Osteoblast (primary cell): ENCODE data around the gene PRR15. TPM values are rescaled to one million over a fixed set of nuclear protein-coding genes. Genes with fewer than 3 reads are reported as not detected.

Experiments
- DNase-seq: peaks from one replicate; pipeline ENCODE4 v3.0.0; 2011; ENCODE audit warnings: low spot score, mixed read lengths; ENCODE audit not compliant: insufficient read length; ENCODE audit errors: missing footprints
- H2AFZ ChIP-seq: 2 replicates; pipeline ENCODE4 v1.6.0; 2011; ENCODE audit warnings: mild to moderate bottlenecking, low read length
- H3K27ac ChIP-seq: 2 replicates; pipeline ENCODE4 v1.5.1; 2011; ENCODE audit warnings: mild to moderate bottlenecking, low read depth, low read length, moderate library complexity
- H3K27me3 ChIP-seq: 2 replicates; pipeline ENCODE4 v1.6.0; 2012; ENCODE audit warnings: mild to moderate bottlenecking, control low read depth, inconsistent platforms, low read length, moderate library complexity; ENCODE audit not compliant: insufficient read depth
- H3K36me3 ChIP-seq: 2 replicates; pipeline ENCODE4 v1.5.1; 2011; ENCODE audit warnings: mild to moderate bottlenecking, low read length, control low read depth, moderate library complexity; ENCODE audit not compliant: insufficient read depth
- H3K4me1 ChIP-seq: 2 replicates; pipeline ENCODE4 v1.5.1; 2011; ENCODE audit warnings: mild to moderate bottlenecking, low read length, control low read depth, moderate library complexity; ENCODE audit not compliant: insufficient read depth
- H3K4me2 ChIP-seq: 2 replicates; pipeline ENCODE4 v1.6.0; 2011; ENCODE audit warnings: mild to moderate bottlenecking, low read length; ENCODE audit not compliant: insufficient read depth
- H3K4me3 ChIP-seq: fragments of 200-600 bp; sonication (generic); 3 replicates; pipeline ENCODE4 v1.5.1; 2012; ENCODE audit warnings: mild to moderate bottlenecking, low read length, inconsistent platforms; ENCODE audit not compliant: insufficient read depth
- H3K79me2 ChIP-seq: 2 replicates; pipeline ENCODE4 v1.6.0; 2012; ENCODE audit warnings: mild to moderate bottlenecking, low read length, control low read depth, inconsistent platforms; ENCODE audit not compliant: insufficient read depth
- H3K9me3 ChIP-seq: 2 replicates; pipeline ENCODE4 v1.5.1; 2011; ENCODE audit warnings: low read depth, low read length, control low read depth
- H4K20me1 ChIP-seq: 2 replicates; pipeline ENCODE4 v1.6.0; 2012; ENCODE audit warnings: mild to moderate bottlenecking, low read length, control low read depth; ENCODE audit not compliant: insufficient read depth
- CTCF ChIP-seq: IDR thresholded peaks from 2 replicates; pipeline ENCODE4 v1.5.1; 2011; ENCODE audit warnings: mild to moderate bottlenecking, low read depth, low read length, moderate library complexity; ENCODE audit errors: extremely low read depth
- total RNA-seq: library from RNA; depleted of rRNA; stranded (reverse); fragments of >200 nt; gene quantifications from 2 replicates; pipeline ENCODE4 v1.2.3, GENCODE V29; 2012

The PRR15 gene
- total RNA-seq = 1.1 and 1.2 TPM in 2 replicates

GRCh38 chr7:29563590-29564495, at the start of gene PRR15:
Gene PRR15 (plus strand): TSS chr7:29563835. CDS start chr7:29566330, 2,495 bp downstream.
- Histone ChIP-seq H3K4me3 (peak within 1 kb of the TSS; percentile 78), H3K9me3 (no peaks in the 10 kb centered on the region), H2AFZ (peak within 1 kb of the TSS; percentile 94), H3K79me2 (no peaks in the 10 kb centered on the region), H3K27ac (peak within 1 kb of the TSS; percentile 12), H3K4me2 (peak within 1 kb of the TSS; percentile 99), H3K27me3 (peaks cover 40% of the 10 kb centered on the region), H3K4me1 (peaks cover 20% of the 10 kb centered on the region), H3K36me3 (no peaks in the 10 kb centered on the region), H4K20me1 (no peaks in the 10 kb centered on the region)
- no peak for TF ChIP-seq CTCF
- peak; percentile 76 for DNase-seq

GRCh38 chr7:29516491-29516890, 47.1 kb upstream of the PRR15 start:
- Histone ChIP-seq H3K4me1 (no peaks in the 10 kb centered on the region), H4K20me1 (no peaks in the 10 kb centered on the region), H3K4me3 (no peak overlapping the region), H3K27me3 (no peaks in the 10 kb centered on the region), H3K79me2 (no peaks in the 10 kb centered on the region), H3K9me3 (no peaks in the 10 kb centered on the region), H3K27ac (no peak overlapping the region), H3K4me2 (no peak overlapping the region), H3K36me3 (no peaks in the 10 kb centered on the region), H2AFZ (no peak overlapping the region)
- DNase-seq = no peak
- TF ChIP-seq CTCF = no peak

- DNase-seq = no peak
- TF ChIP-seq CTCF = no peak
- Histone ChIP-seq H3K79me2 (no peaks in the 10 kb centered on the region), H3K36me3 (no peaks in the 10 kb centered on the region), H3K27me3 (no peaks in the 10 kb centered on the region), H3K4me1 (no peaks in the 10 kb centered on the region), H3K27ac (no peak overlapping the region), H3K4me2 (no peak overlapping the region), H2AFZ (no peak overlapping the region), H4K20me1 (no peaks in the 10 kb centered on the region), H3K9me3 (no peaks in the 10 kb centered on the region), H3K4me3 (no peak overlapping the region)
Observed at GRCh38 chr7:29518616-29519015, 45.0 kb upstream of the PRR15 start.

GRCh38 chr7:29523728-29524127, 39.9 kb upstream of the PRR15 start:
- Histone ChIP-seq H3K9me3 (no peaks in the 10 kb centered on the region), H3K4me2 (no peak overlapping the region), H3K27me3 (no peaks in the 10 kb centered on the region), H3K79me2 (no peaks in the 10 kb centered on the region), H3K36me3 (no peaks in the 10 kb centered on the region), H4K20me1 (no peaks in the 10 kb centered on the region), H3K4me1 (no peaks in the 10 kb centered on the region), H3K27ac (no peak overlapping the region), H3K4me3 (no peak overlapping the region), H2AFZ (no peak overlapping the region)
- no peak for TF ChIP-seq CTCF
- DNase-seq = no peak
